OCI-M2 (cell line): ENCODE measurements around the gene KLK7.
"Not testable (repeated sequence)": the region's sequence is repeated elsewhere in the genome, so short reads cannot be mapped to it uniquely, and the experiment has no call there.

Experiments
- DNase-seq: peaks from one replicate; lab custom pipeline; 2025; ENCODE audit not compliant: unreplicated experiment; lab: John Stamatoyannopoulos, UW

Gene KLK7

DNA sequence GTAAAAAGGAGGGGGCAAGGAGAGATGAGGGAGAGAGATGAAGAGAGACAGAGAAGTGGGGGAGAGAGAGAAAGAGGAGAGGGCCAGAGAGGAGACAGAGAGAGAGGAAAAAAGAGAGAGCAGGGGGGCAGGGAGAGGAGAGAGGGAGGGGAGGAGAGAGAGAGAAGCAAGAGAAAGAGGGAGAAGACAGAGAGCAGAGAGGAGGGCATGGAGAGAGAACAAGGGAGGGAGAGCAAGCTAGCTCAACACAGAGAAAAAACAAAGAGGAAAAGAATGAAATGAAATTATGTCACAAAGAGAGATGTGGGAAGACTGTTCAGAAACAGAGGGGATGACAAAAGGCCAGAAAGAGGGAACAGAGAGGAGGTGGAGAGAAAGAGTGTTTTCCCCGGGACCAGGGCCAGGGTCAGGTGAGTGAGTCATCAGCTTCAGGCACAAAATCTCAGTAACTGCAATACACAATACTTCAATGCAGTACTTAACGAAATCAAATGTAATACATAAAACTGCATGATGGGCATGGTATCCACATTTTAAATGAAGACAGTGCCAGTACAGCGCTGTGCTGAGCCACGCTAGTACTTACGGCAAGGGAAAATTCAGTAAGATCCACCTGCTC, 4.8 kb downstream of the KLK7 start:
- DNase-seq = no peak

DNA sequence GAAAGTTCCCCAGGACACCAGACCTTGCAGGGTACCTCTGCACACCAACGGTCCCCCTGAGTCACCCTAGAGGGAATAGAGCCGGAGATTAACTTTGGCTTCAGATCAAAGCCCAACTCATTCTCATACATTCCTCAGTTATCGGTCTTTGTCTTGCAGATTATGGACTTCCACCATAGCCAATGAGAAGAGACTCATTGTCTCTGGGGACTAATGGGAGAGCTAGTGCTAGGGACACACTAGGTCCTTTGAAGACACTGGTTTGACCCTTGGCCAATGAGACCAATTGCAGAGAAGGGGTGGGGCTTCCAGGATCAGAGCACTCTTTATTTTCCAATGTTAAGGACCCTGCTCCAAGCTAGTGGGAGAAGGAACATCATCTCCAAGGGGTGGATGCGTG, 6.1 kb downstream of the KLK7 start:
- no peak for DNase-seq

DNA sequence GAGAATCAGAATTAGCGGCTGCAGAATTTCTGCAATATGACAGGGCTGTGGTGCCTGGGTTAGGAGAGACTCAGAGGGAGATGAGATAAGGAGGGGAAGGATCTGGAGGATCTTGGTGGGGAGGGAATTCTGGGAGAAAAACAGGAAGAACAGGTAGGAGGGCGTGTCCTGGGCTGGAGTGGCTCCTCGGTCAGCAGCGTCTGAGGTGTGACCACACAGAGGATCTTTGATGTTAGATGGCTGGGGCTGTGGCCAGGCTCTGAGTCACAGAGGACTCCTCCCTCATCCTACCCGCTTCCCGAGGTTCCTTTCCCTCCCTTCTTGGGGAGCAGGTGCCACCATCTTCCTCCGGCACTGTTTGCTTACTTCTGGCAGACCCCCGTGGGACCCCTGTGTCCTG, 8.0 kb downstream of the KLK7 start:
- DNase-seq = no peak

DNA sequence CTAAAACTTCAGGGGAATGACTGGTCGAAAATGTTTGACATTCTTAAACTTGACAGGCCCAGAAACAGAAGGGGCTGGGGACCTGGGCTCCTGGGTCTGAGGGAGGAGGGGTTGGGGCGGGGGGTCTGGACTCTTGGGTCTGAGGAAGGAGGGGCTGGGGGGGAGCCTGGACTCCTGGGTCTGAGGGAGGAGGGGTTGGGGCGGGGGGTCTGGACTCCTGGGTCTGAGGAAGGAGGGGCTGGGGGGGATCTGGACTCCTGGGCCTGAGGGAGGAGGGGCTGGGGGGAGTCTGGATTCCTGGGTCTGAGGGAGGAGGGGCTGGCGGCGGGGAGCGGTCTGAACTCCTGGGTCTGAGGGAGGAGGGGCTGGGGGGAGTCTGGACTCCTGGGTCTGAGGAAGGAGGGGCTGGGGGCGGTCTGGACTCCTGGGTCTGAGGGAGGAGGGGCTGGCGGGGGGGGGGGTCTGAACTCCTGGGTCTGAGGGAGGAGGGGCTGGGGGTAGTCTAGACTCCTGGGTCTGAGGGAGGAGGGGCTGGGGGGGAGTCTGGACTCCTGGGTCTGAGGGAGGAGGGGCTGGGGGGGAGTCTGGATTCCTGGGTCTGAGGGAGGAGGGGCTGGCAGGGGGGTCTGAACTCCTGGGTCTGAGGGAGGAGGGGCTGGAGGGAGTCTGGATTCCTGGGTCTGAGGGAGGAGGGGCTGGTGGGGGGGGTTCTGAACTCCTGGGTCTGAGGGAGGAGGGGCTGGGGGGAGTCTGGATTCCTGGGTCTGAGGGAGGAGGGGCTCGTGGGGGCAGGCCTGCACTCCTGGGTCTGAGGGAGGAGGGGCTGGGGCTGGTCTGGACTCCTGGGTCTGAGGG, 8.8 kb downstream of the KLK7 start:
- DNase-seq = no peak

DNA sequence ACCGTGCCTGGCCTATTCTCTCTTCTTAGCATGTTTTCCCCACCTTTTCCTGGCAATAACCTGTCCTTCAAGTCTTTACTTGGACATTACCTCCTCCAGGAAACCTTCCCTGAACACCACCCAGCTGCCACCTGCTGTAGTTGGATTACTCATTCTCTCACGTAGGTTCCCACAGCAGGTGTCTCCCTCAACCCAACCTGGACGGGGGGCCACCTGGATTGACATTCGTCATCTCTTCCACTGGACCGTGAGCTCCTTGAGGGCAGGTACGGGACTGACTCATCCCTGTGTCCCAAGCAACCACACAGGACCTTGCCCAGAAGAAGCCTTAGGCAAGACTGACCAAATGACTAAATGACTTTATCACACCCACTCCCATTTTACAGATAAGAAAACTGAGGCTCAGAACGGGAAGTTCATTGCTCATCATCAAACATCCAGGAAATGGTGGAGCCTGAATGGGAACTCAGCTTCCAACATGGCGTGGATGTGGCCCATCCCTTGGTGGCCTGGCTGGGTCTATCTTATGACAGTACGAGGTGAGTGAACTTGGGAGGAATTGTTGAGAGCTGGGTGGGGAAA, 10.8 kb downstream of the KLK7 start:
- no peak for DNase-seq

DNA sequence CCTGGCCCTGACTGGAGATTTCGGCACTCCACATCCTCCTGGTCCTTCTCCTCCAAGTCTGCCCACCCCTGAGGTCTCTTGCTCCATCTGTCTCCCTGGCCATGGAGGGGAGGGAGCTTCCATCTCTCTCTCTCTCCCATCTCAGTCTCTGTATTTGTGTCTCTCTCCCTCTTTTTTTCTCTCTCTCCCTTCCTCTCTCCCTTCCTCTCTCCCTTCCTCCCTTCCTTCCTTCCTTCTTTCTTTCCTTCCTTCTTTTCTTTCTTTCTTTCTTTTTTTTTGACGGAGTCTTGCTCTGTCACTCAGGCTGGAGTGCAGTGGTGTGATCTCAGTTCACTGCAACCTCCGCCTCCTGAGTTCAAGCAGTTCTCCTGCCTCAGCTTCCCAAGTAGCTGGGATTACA, 13.9 kb downstream of the KLK7 start:
- not testable (repeated sequence) for DNase-seq

DNA sequence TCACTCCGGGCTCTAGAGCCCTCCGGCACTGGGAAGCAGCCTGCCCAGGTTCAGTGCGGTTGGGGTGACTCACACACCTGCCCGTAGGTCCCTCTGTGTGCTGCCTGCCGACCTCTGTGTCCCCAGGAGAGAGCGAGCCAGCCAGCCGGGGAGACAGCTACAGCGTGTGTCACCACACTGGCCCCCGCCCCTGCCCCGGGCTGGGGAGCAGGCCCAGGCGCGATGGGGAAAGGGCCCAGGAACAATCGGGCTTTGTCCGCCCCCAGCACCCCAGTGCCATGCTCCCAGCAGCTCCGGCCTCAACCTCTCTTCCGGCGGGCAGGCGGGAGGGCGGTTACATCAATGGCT, 14.3 kb downstream of the KLK7 start, which contains the start of gene KLK6:
KLK6 (minus strand) TSS at position 179 of the 348 bp plus-strand sequence. CDS start 1,487 bp downstream, outside the sequence.
- DNase-seq = no peak

DNA sequence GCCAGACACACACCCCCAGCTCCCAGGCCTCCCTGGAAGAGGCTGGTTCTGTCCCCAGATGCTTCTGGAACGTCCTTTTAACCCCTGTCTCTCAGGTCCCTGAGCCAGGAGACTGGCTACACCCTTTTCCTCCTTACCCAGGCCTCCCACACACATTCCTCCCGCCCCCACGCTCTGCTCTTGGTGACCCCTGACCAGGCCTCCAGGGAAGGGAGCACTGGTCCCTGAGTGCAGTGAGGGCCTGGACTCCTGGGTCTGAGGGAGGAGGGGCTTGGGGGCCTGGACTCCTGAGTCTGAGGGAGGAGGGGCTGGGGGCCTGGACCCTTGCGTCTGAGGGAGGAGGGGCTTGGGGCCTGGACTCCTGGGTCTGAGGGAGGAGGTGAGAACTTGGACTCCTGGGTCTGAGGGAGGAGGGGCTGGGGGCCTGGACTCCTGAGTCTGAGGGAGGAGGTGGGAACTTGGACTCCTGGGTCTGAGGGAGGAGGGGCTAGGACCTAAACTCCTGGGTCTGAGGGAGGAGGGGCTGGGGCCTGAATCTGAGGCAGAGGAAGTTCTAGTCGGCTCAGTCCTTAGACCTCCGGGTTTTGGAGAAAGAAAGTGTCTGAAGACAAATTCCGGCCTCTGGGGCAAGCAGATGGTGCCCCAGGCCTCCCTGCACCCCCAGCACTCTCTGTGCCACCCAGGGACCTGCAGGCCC, 14.9 kb downstream of the KLK7 start:
- DNase-seq = no peak

DNA sequence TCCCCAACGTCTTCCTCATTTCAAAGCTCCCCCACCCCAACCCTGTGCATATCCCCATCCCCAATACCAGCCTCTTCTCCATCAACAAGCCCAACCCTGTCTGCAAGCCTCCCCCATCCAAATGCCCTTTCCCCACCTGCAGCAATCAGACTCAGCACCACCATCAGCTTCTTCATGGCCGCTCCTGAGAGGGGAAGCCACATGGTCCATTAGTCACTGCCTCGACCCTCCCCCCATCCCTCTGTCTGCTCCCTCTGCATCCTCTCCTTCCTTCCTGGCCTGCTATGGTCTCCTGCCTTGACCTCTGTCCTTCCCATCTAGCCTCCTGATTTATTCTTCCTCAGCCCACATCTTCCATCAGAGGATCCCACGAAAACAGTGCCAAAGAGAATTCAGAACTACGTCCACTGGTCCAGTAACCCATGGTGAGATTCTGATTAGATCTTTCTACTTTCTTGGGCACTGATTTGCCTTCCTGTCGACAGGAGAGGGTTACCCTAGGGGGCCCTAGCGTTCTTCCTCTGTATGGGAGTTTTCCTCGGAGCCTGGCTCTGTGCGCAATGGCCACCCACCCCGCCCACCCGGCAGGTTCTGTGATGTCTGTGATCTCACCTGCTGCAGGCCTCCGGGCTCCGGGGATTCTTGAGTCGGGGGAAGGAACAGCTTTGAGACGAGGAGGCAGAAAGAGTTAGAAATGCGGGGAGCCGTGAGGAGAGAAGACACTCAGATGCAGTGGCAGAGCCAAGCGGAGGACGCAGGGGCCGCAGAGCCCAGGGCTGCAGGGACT, 15.6 kb downstream of the KLK7 start:
- DNase-seq = no peak

DNA sequence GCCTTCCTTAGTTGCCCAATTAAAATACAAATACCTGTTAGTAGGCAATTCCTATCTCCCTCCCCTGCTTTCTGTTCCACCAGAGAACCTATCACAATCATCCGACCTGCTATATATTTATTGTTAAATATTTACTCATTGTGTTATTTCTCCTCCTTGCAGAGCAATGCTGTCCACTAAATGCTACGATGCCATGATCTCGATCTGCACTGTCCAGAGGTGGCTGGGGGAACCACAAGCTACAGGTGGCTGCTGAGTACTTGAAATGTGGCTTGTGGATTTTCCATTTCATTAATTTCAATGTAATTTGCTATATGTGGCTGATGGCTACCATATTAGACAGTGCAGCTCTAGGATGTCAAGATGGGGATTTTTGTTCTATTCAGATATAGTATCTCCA, 19.5 kb downstream of the KLK7 start:
- DNase-seq = no peak

DNA sequence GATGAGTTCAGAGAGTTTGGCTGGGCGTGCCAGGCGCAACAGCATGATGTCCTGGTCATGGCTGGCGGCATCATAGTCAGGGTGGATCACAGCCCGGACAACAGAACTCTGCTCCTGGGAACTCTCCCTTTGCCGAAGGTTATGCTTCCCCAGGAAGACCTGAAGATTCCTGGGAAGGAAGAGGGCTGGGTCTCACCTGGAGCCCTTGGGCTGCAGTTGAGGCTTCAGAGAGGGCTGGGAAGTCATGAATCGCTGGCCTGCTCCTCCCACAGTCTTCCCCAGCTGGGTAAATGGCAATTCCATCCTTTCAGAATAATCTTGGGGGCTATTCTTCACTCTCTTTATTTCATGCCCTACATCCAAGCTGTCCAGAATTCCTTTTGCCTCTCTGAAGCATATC, 20.3 kb downstream of the KLK7 start:
- DNase-seq = no peak

DNA sequence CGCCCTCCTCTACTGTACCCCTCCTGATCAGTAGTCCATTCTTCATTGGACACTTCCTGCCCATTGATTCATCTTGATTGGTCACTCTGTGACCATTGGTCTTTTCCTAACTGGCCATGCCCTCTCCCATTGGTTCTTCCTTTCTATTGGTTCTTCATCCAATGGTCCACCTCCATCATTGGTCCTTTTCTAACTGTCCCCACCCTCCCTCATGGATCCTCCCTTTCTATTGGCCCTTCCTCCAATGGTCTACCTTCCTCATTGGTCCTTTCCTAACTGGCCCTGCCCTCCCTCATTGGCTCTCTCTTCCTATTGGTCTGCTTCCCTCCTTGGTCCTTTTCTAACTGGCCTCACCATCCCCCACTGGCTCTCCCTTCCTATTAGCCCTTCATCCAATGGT, 21.5 kb downstream of the KLK7 start:
- DNase-seq = no peak

DNA sequence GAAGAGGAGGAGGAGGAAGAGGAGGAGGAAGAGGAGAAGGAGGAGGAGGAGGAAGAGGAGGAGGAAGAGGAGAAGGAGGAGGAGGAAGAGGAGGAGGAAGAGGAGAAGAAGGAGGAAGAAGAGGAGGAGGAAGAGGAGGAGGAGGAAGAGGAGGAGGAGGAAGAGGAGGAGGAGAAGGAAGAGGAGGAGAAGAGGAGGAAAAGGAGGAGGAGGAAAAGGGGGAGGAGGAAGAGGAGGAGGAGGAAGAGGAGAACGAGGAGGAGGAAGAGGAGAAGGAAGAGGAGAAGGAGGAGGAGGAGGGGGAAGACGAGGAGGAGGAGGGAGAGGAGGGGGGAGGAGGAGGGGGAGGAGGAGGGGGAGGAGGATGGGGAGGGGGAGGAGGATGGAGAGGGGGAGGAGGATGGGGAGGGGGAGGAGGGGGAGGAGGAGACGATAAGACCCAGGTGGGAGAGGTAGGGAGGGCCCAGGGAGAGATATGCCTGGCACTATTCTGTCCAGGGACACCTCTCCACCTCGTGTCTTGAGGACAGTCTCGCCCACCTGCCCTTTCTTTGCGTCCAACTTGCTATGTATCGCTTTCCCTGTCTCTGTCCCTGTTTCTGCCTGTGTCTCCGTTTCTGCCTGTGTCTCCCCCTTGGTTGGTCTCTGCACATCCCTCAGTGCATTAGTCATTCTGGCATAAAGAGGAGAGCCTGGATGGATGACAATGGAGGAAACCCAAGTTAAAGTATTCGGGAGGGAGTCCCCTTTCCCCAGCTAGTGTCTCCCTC, 23.8 kb downstream of the KLK7 start:
- no peak for DNase-seq

DNA sequence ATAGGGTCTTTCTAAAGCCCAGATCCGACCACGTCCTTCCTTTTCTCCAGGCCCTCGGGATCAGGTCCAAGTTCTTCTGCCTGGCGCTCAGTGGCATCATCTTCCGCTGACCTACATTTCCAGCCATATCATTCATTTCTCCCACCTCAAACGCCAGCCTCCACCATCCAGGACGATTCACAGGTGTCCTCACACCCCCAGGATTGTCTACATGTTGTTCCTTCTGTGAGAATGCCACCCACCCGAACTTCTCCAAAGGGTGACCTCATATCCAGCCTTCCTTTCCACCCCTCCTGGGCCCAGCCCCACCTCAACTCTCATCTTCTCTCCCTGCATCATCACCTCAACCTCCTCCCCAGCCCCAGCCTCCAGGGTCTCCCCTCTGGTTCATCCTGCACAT, 26.1 kb downstream of the KLK7 start:
- no peak for DNase-seq

DNA sequence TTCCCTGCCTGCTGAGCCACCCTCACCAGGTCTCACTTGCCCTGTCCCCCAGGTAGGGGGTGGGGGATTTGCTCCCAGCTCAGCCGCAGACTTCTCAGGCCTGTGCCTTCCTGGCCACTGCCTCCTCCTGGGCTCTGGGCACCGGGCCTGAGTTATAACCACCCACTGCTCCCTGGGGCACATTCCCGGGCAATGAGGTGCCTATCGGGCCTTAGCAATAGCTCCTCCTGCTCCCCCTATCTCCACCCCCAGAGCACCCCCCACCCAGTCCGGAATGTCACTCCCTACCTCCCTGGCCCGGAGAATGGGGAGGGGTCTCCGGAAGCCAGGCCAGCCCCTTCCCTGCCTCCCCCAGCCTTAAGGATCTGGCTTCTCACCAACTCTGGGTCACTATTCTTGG, 30.8 kb downstream of the KLK7 start, which contains the start of gene KLK5:
KLK5 (minus strand) TSS at position 129 of the 400 bp plus-strand sequence. CDS start 381 bp downstream, outside the sequence.
- no peak for DNase-seq

DNA sequence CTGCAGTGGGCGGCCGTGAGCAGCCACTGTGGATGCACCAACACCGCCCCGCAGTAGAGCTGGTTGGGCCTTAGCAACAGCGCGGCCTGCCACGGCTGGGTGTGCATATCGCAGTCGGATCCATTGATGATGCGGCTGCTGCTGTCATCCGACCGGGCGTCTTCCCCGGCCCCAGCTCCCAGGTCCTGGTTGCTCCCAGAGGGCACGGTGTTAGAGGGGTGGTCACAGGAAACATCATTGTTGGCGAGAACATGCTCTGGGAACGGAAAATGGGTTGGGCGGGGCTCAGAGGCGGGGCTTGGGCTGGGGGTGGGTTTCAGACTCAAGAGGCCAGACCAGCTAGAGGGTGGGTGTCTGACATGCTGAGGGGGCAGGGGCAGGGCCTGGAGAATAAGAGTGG, 33.9 kb downstream of the KLK7 start:
- DNase-seq = no peak

DNA sequence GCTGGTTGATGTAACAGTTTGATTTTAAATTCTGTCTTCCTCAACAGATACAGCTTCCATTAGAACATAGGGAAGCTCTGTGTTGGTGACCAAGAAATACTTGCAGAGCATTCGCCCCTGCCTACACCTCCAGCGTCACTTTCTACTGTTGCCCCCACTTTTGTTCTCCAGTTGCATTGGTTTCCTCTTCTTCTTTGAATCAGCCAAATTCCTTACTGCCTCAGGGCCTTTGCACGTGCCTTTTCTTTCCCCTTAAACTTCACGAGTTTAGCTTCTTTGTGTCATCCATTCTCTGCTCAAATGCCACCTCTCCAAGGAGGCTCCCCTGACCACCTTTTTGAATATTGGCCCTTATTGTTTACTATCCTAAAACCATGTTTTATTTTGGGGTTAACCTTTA, 36.6 kb downstream of the KLK7 start:
- DNase-seq = no peak

DNA sequence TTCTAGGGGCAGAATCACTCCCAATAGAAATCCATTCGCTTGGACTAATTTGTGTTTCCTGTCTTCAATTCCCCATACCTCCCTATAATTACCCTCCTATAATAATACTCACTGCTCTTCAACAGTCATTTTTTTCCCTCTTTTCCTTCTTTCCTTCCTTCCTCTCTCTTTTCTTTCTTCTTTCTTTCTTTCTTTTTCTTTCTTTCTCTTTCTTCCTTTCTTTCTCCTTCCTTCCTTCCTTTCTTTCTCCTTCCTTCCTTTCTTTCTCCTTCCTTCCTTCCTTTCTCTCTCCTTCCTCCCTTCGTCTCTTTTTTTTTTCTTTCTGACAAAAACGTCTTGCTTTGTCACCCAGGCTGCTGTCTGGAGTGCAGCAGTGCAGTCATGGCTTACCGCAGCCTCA, 38.9 kb downstream of the KLK7 start:
- DNase-seq = no peak

DNA sequence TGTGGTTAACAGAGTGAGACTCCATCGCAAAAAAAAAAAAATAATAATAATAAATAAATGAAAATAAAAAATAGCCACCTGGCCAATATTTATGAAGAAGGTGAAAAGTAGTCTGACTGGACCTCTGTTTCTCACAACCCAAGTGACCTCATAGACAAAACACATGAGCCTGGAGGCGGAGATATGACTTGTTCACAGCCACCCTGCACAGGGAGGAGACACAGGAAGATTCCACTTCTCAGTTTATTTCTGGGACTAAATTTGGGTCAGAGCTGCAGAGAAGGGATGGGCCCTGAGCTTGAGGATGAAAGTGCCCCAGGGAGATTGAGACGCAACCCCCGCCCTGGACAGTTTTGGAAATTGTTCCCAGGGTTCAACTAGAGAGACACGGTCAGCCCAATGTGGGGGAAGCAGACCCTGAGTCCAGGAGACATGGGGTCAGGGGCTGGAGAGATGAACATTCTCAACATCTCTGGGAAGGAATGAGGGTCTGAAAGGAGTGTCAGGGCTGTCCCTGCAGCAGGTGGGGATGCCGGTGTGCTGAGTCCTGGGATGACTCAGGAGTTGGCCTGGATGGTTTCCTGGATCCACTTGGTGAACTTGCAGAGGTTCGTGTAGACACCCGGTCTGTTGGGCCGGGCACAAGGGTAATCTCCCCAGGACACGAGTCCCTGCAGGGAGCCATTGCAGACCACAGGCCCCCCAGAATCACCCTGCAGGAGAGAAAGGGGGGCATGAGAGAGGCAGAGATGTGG, 40.5 kb downstream of the KLK7 start:
- no peak for DNase-seq
